Memory B cell (primary cell): ENCODE data around the gene ELAPOR1.
A peak's percentile ranks its signal among the peaks of the same experiment; 100 is the strongest.

Experiments used
- ATAC-seq: fragments of 150-1000 bp; cut with Tn5 transposase; 2 replicates; pipeline ENCODE4 v1.10.0; 2021; ENCODE audit warnings: low read depth, mild to moderate bottlenecking, moderate library complexity
- DNase-seq, 2 donors: peaks; one replicate each; pipeline ENCODE4 v3.0.0; 2022; ENCODE audit warnings: low spot score in 2 of 2
- H3K27ac Mint-ChIP-seq: one replicate; pipeline ENCODE4 v1.8.0; 2022; ENCODE audit warnings: mild to moderate bottlenecking, moderate library complexity, mixed read lengths
- H3K27me3 Mint-ChIP-seq: one replicate; pipeline ENCODE4 v1.8.0; 2022; ENCODE audit warnings: mixed read lengths
- H3K36me3 Mint-ChIP-seq: one replicate; pipeline ENCODE4 v1.8.0; 2022; ENCODE audit warnings: mild to moderate bottlenecking, mixed read lengths
- H3K4me1 Mint-ChIP-seq: one replicate; pipeline ENCODE4 v1.8.0; 2022; ENCODE audit warnings: mixed read lengths
- H3K4me3 Mint-ChIP-seq: one replicate; pipeline ENCODE4 v1.8.0; 2022; ENCODE audit warnings: mild to moderate bottlenecking, moderate library complexity, mixed read lengths
- H3K9me3 Mint-ChIP-seq: one replicate; pipeline ENCODE4 v1.8.0; 2022; ENCODE audit warnings: mixed read lengths

ELAPOR1 gene

GRCh38 chr1:109113590-109114341 is at the start of gene ELAPOR1:
Gene ELAPOR1, plus strand, starts transcription at chr1:109114115. Its CDS starts 69 bp downstream, at chr1:109114184.
- peak; percentile 69 for ATAC-seq
- Mint-ChIP-seq H3K4me3 (peak within 1 kb of the TSS; percentile 85), H3K9me3 (no peaks in the 10 kb centered on the region), H3K4me1 (peaks cover 26% of the 10 kb centered on the region), H3K27ac (peak within 1 kb of the TSS; percentile 96), H3K27me3 (peaks cover 13% of the 10 kb centered on the region), H3K36me3 (no peaks in the 10 kb centered on the region)
- peak; percentile 61 to 65 for DNase-seq

DNA sequence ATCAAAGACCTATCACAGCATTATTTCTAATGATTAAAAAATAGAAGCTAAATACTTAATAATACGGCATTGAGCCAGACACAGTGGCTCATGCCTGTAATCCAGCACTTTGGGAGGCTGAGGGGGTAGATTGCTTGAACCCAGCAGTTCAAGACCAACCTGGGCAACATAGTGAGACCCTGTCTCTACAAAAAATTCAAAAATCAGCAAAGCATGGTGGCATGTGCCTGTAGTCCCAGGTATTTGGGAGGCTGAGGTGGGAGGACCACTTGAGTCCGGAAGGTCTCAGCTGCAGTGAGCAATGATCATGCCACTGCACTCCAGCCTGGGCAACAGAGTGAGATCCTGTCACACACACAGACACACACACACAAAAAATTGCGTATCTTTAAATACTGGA is 48.8 kb upstream of the ELAPOR1 start:
- Mint-ChIP-seq H3K4me3 (no peak overlapping the region), H3K36me3 (peaks cover 13% of the 10 kb centered on the region), H3K27ac (no peak overlapping the region), H3K27me3 (no peaks in the 10 kb centered on the region), H3K9me3 (no peaks in the 10 kb centered on the region), H3K4me1 (no peaks in the 10 kb centered on the region)
- no peak for DNase-seq
- no peak for ATAC-seq

DNA sequence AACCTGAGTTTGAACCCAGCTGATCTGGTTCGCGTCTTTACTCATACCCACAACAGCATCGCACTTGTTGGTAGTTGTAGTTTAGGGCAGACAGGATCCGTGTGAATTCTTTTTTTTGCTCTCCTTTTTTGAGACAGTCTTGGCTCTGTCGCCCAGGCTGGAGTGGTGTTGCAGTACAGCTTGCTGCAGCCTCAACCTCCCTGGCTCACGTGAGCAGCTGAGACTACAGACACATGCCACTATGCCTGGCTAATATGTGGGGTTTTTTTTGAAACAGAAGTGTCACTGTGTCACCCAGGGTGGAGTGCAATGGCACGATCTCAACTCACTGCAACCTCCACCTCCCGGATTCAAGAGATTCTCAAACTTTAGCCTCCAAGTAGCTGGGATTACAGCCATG is 46.0 kb upstream of the ELAPOR1 start:
- ATAC-seq (no peak), DNase-seq (no peak)
- peaks cover 2% of the 10 kb centered on the region for H3K4me1 Mint-ChIP-seq

GRCh38 chr1:109069294-109069693 is 44.6 kb upstream of the ELAPOR1 start:
- no peaks in the 10 kb centered on the region for H3K9me3 Mint-ChIP-seq
- H3K27ac Mint-ChIP-seq = no peak overlapping the region
- H3K36me3 Mint-ChIP-seq = peaks cover 21% of the 10 kb centered on the region
- ATAC-seq (no peak), DNase-seq (no peak)
- H3K4me1 Mint-ChIP-seq = peaks cover 3% of the 10 kb centered on the region
- H3K4me3 Mint-ChIP-seq = no peak overlapping the region
- no peaks in the 10 kb centered on the region for H3K27me3 Mint-ChIP-seq

More for the DNA sequence above, 46.0 kb upstream of the ELAPOR1 start:
- H3K4me3 Mint-ChIP-seq = no peak overlapping the region
- no peaks in the 10 kb centered on the region for H3K9me3 Mint-ChIP-seq
- H3K27ac Mint-ChIP-seq = no peak overlapping the region
- H3K27me3 Mint-ChIP-seq = no peaks in the 10 kb centered on the region
- peaks cover 19% of the 10 kb centered on the region for H3K36me3 Mint-ChIP-seq

DNA sequence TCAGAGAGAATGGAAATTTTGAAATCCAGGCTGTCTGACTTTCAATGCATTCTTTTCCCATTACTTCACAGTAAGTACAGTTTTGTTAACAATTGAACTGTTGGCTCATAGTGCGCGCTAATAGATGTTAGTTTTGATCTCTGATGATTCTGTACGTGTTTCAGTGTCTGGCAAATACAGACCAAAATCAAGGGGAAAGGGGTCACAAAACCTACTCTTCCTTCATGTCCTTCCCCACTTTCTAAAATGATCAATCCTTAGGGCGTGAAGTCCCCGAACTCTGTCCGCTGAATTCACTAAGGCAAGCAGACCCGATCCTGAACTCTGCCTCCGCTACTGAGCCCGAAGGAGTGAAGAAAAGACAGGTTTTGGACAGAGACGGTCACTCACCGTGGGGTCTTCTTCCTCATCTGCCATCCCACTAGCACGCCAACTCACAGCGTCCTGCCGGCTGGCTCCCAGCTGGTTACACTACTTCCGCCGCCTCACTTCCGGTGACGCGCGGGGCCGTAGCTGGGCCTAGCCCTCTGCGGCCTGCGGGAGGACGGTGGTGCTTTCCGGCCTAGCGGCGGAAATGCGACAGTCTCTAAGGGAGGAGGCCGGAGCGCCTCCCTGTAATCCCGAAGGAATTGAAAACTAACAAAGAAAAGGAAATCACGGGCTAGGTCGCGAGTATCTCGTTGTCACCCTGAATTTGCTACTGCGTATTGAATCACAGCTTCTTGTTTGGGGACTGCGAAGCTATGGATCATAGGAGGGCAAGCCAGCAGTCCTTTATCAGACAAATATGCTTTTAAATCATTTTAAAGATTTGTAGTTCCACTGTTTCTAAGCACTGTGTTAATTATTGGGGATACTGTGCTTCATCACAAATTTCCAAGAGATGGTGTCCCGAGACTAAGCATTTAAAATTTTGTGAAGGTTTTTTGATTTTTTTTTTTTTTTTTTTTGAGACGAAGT is 38.1 kb upstream of the ELAPOR1 start, which contains the start of gene TAF13:
Gene TAF13 (minus strand): TSS at position 473 of the 960 bp plus-strand sequence. CDS start 56 bp downstream, at position 417.
- Mint-ChIP-seq H3K4me1 (peaks cover 8% of the 10 kb centered on the region), H3K27ac (peak within 1 kb of the TSS; percentile 98), H3K36me3 (peaks cover 5% of the 10 kb centered on the region), H3K27me3 (no peaks in the 10 kb centered on the region), H3K4me3 (peak within 1 kb of the TSS; percentile 91), H3K9me3 (no peaks in the 10 kb centered on the region)
- DNase-seq = peak; percentile 82 to 84
- ATAC-seq = peak; percentile 98

DNA sequence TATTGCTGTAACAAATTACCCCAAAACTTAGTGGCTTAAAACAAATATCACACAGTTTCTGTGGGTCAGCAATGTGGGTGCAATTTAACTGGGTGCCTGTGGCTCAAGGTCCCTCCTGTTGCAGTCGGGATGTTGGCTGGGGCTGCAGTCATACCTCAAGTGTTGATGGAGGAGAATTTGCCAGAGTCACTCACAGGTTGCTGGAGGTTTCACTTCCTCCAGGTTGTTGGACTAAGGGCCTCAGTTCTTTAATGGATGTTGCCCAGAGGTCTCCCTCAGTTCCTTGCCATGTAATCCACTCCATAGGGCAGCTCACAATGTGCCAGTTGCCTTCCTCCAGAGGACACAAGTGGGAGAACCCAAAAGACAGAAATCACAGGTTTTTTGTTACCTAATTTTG is 35.6 kb upstream of the ELAPOR1 start:
- H3K4me1 Mint-ChIP-seq = peaks cover 8% of the 10 kb centered on the region
- H3K36me3 Mint-ChIP-seq = no peaks in the 10 kb centered on the region
- no peak overlapping the region for H3K27ac Mint-ChIP-seq
- DNase-seq = no peak
- ATAC-seq = no peak
- no peak overlapping the region for H3K4me3 Mint-ChIP-seq
- H3K27me3 Mint-ChIP-seq = no peaks in the 10 kb centered on the region
- no peaks in the 10 kb centered on the region for H3K9me3 Mint-ChIP-seq

DNA sequence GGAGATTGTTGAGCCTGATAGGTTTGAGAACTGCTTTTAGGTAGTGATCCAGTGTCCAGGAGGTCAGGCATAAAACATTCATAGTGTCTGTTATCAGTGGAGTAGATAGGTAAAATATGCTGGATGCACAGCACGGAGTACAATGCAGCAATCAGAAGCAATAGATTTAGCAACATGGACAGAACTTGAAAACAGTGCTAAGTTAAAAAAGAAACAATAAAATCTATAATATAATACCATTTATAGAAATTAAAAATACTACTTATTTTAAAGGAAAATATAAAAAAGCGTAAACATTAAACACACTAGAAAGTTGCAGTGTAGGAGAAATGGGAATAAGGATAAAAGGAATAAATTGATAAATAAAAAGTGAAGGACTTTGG is 34.7 kb upstream of the ELAPOR1 start:
- Mint-ChIP-seq H3K27me3 (no peaks in the 10 kb centered on the region), H3K9me3 (no peaks in the 10 kb centered on the region), H3K4me1 (peaks cover 8% of the 10 kb centered on the region), H3K4me3 (no peak overlapping the region), H3K27ac (no peak overlapping the region), H3K36me3 (no peaks in the 10 kb centered on the region)
- ATAC-seq = no peak
- DNase-seq = no peak

- ATAC-seq (no peak), DNase-seq (no peak)
- no peaks in the 10 kb centered on the region for H3K9me3 Mint-ChIP-seq
- H3K4me3 Mint-ChIP-seq = no peak overlapping the region
- no peaks in the 10 kb centered on the region for H3K27me3 Mint-ChIP-seq
- H3K36me3 Mint-ChIP-seq = no peaks in the 10 kb centered on the region
- no peak overlapping the region for H3K27ac Mint-ChIP-seq
- H3K4me1 Mint-ChIP-seq = peaks cover 5% of the 10 kb centered on the region
Measured at GRCh38 chr1:109080441-109081082, 33.4 kb upstream of the ELAPOR1 start.

DNA sequence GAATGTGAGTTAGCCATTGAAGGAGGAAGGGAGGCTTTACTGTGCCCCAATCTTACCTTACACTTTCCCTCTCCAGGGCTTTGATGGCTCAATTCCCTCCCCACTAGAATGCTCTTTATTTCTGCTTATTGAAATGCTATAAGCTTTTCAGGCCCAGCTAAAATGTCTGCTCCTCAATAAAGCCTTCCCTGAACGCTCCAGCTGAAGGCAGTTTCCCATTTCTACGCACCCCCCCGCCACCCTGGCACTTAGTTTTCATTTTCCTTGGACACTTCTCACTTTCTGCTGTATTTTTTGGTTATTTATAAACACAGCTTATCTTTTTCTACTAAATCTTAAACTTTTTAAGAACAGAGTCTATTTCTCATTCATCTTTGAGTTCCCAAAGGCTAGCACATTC is 30.4 kb upstream of the ELAPOR1 start:
- Mint-ChIP-seq H3K4me3 (no peak overlapping the region), H3K4me1 (no peaks in the 10 kb centered on the region), H3K36me3 (no peaks in the 10 kb centered on the region), H3K9me3 (no peaks in the 10 kb centered on the region), H3K27me3 (no peaks in the 10 kb centered on the region), H3K27ac (no peak overlapping the region)
- no peak for DNase-seq
- no peak for ATAC-seq

- Mint-ChIP-seq H3K4me3 (no peak overlapping the region), H3K9me3 (no peaks in the 10 kb centered on the region), H3K36me3 (no peaks in the 10 kb centered on the region), H3K27me3 (no peaks in the 10 kb centered on the region), H3K27ac (no peak overlapping the region), H3K4me1 (no peaks in the 10 kb centered on the region)
- DNase-seq = no peak
- no peak for ATAC-seq
Measured at GRCh38 chr1:109083923-109084322, 30.0 kb upstream of the ELAPOR1 start.

GRCh38 chr1:109084563-109085517 is 29.1 kb upstream of the ELAPOR1 start:
- H3K4me3 Mint-ChIP-seq = no peak overlapping the region
- ATAC-seq (no peak), DNase-seq (no peak)
- peaks cover 2% of the 10 kb centered on the region for H3K4me1 Mint-ChIP-seq
- H3K27ac Mint-ChIP-seq = no peak overlapping the region
- H3K9me3 Mint-ChIP-seq = no peaks in the 10 kb centered on the region
- no peaks in the 10 kb centered on the region for H3K27me3 Mint-ChIP-seq
- H3K36me3 Mint-ChIP-seq = no peaks in the 10 kb centered on the region

GRCh38 chr1:109089242-109090015 is 24.5 kb upstream of the ELAPOR1 start:
- peaks cover 6% of the 10 kb centered on the region for H3K36me3 Mint-ChIP-seq
- H3K27ac Mint-ChIP-seq = peak overlapping the region; percentile 99
- peaks cover 19% of the 10 kb centered on the region for H3K4me1 Mint-ChIP-seq
- peak overlapping the region; percentile 99 for H3K4me3 Mint-ChIP-seq
- DNase-seq (peak in 1 of 2 donors; percentile 20), ATAC-seq (peak; percentile 30)
- no peaks in the 10 kb centered on the region for H3K9me3 Mint-ChIP-seq
- no peaks in the 10 kb centered on the region for H3K27me3 Mint-ChIP-seq
